SK-N-SH (cell line): Measurements from ENCODE around the gene PTK6. TPM values are rescaled to one million over a fixed set of nuclear protein-coding genes. Genes with fewer than 3 reads are reported as not detected.

Source experiments
- CTCF ChIA-PET: fragments of 300-600, 350-600 bp; formaldehyde crosslinking; extraction: SDS; loops from one replicate; lab custom pipeline; 2021; lab: Yijun Ruan, JAX
- POLR2A ChIA-PET: fragments of 350-600 bp; sonication (Branson Sonifier 250); formaldehyde crosslinking; extraction: SDS; loops from one replicate; lab custom pipeline; 2020; ENCODE audit warnings: antibody characterized with exemption, inconsistent platforms; lab: Yijun Ruan, JAX
- DNase-seq: peaks from one replicate; pipeline ENCODE4 v3.0.0; 2012
- H2AFZ ChIP-seq: fragments of 200-600 bp; sonication (generic); 2 replicates; pipeline ENCODE4 v1.8.1; 2016; ENCODE audit warnings: antibody characterized with exemption, mild to moderate bottlenecking, low read depth
- H3F3A ChIP-seq: fragments of 200-600 bp; sonication (generic); replicated peaks from 2 replicates; pipeline ENCODE3; 2016; ENCODE audit warnings: antibody characterized with exemption, mild to moderate bottlenecking; ENCODE audit not compliant: insufficient read depth
- H3K27ac ChIP-seq, 2 experiments: fragments of 200-500 bp in 1 of 2; fragments of 200-600 bp in 1 of 2; sonication (Bioruptor generic) in 1 of 2; sonication (generic), shearing (Covaris generic) in 1 of 2; 2 replicates each; pipeline versions ENCODE4 v1.5.1 to v1.6.1; 2014 to 2016; ENCODE audit warnings: low read depth in 2 of 2, inconsistent platforms in 1 of 2, low read length in 1 of 2, mild to moderate bottlenecking in 1 of 2, mixed read lengths in 1 of 2
- H3K27me3 ChIP-seq: fragments of 200-600 bp; sonication (generic), shearing (Covaris generic); 2 replicates; pipeline ENCODE4 v1.6.1; 2016; ENCODE audit warnings: mixed run types; ENCODE audit not compliant: insufficient read depth
- H3K36me3 ChIP-seq, 2 experiments: fragments of 200-500 bp in 1 of 2; fragments of 200-600 bp in 1 of 2; sonication (Bioruptor generic) in 1 of 2; sonication (generic) in 1 of 2; replicated peaks in 1 of 2; 2 replicates each; pipeline versions ENCODE3 to v1.5.1; 2014 to 2016; ENCODE audit warnings: low read length in 1 of 2, mild to moderate bottlenecking in 1 of 2; ENCODE audit not compliant: insufficient read depth in 2 of 2, control insufficient read depth in 1 of 2
- H3K4me1 ChIP-seq, 2 experiments: fragments of 200-500 bp in 1 of 2; fragments of 200-600 bp in 1 of 2; sonication (Bioruptor generic) in 1 of 2; sonication (generic), shearing (Covaris generic) in 1 of 2; 2 replicates each; pipeline versions ENCODE4 v1.5.1 to v1.6.1; 2014 to 2016; ENCODE audit warnings: low read depth in 1 of 2, low read length in 1 of 2, mixed run types in 1 of 2; ENCODE audit not compliant: insufficient read depth in 2 of 2, control insufficient read depth in 1 of 2
- H3K4me2 ChIP-seq: fragments of 200-600 bp; sonication (generic), shearing (Covaris generic); 2 replicates; pipeline ENCODE4 v1.6.1; 2017; ENCODE audit warnings: mixed run types
- H3K4me3 ChIP-seq, 2 experiments: fragments of 200-500 bp in 1 of 2; fragments of 200-600 bp in 1 of 2; sonication (Bioruptor generic) in 1 of 2; sonication (generic), shearing (Covaris generic) in 1 of 2; 2 replicates each; pipeline versions ENCODE4 v1.5.1 to v1.8.1; 2014 to 2016; ENCODE audit warnings: low read depth in 2 of 2, inconsistent platforms in 1 of 2, low read length in 1 of 2, mild to moderate bottlenecking in 1 of 2, mixed read lengths in 1 of 2, moderate library complexity in 1 of 2
- H3K79me2 ChIP-seq: fragments of 200-600 bp; sonication (generic); 2 replicates; pipeline ENCODE4 v1.8.1; 2017; ENCODE audit warnings: mild to moderate bottlenecking; ENCODE audit not compliant: insufficient read depth
- H3K9ac ChIP-seq: fragments of 200-600 bp; sonication (generic); 2 replicates; pipeline ENCODE4 v1.6.1; 2017; ENCODE audit warnings: mixed run types
- H3K9me2 ChIP-seq: fragments of 200-600 bp; sonication (generic); 2 replicates; pipeline ENCODE4 v1.6.1; 2017; ENCODE audit warnings: mixed run types
- H3K9me3 ChIP-seq: fragments of 200-600 bp; sonication (generic); 2 replicates; pipeline ENCODE4 v1.6.1; 2017; ENCODE audit warnings: mixed run types, mild to moderate bottlenecking, moderate library complexity
- H4K20me1 ChIP-seq: fragments of 200-600 bp; sonication (generic); 2 replicates; pipeline ENCODE4 v1.6.1; 2017; ENCODE audit warnings: mild to moderate bottlenecking, mixed run types; ENCODE audit not compliant: insufficient read depth
- ELF1 ChIP-seq: IDR thresholded peaks from 2 replicates; pipeline ENCODE4 v1.4.0; 2012
- EZH2phosphoT487 ChIP-seq: fragments of 200-600 bp; sonication (generic); IDR thresholded peaks from 2 replicates; pipeline ENCODE4 v1.6.1; 2017; ENCODE audit warnings: low read depth, mixed run types, mild to moderate bottlenecking, antibody characterized with exemption, moderate library complexity, borderline replicate concordance
- FOXJ3 ChIP-seq: sonication (generic); formaldehyde crosslinking; IDR thresholded peaks from 2 replicates; pipeline ENCODE4 v1.5.1; 2020; ENCODE audit warnings: mild to moderate bottlenecking, missing genetic modification reagents
- GATA2 ChIP-seq: sonication (generic); formaldehyde crosslinking; IDR thresholded peaks from 2 replicates; pipeline ENCODE4 v1.5.0; 2020; ENCODE audit warnings: mild to moderate bottlenecking, missing genetic modification reagents
- JUND ChIP-seq: IDR thresholded peaks from 2 replicates; pipeline ENCODE4 v1.4.0; 2012
- MEF2A ChIP-seq: IDR thresholded peaks from 2 replicates; pipeline ENCODE4 v1.4.0; 2012; ENCODE audit warnings: low read depth, borderline replicate concordance
- POLR2AphosphoS5 ChIP-seq: IDR thresholded peaks from 2 replicates; pipeline ENCODE4 v1.6.1; 2012; ENCODE audit warnings: low read depth, low read length
- RAD21 ChIP-seq: IDR thresholded peaks from 2 replicates; pipeline ENCODE4 v1.6.1; 2012; ENCODE audit warnings: mild to moderate bottlenecking, low read length
- RXRA ChIP-seq: IDR thresholded peaks from 2 replicates; pipeline ENCODE4 v1.4.0; 2012; ENCODE audit warnings: low read depth, mild to moderate bottlenecking, borderline replicate concordance
- TAF1 ChIP-seq: IDR thresholded peaks from 2 replicates; pipeline ENCODE4 v1.6.1; 2012; ENCODE audit warnings: low read depth, mild to moderate bottlenecking, low read length, moderate library complexity, borderline replicate concordance
- TCF12 ChIP-seq: IDR thresholded peaks from 2 replicates; pipeline ENCODE4 v1.4.0; 2012
- YY1 ChIP-seq: IDR thresholded peaks from 2 replicates; pipeline ENCODE4 v1.4.0; 2012; ENCODE audit warnings: low read depth, mild to moderate bottlenecking
- WGBS: methylation state at CpG from one replicate; pipeline ENCODE4 v1.1.6; 2017; ENCODE audit warnings: low lambda C conversion rate; 5-methylcytosine and 5-hydroxymethylcytosine counted together
- polyA plus RNA-seq, 3 experiments: library from polyadenylated mRNA; depleted of rRNA; stranded (reverse); fragments of >200 nt; gene quantifications; 2 replicates each; pipeline ENCODE4 v1.2.3, GENCODE V29; 2012
- TF ChIP-seq, protein P1 (sequence below): fragments of 150-350 bp; IDR thresholded peaks from 2 replicates; pipeline ENCODE4 v1.6.1; 2016; ENCODE audit warnings: mild to moderate bottlenecking, low read depth, low read length

Gene PTK6
- polyA plus RNA-seq, 1 of the 3 experiments (the other 2 are of a cell fraction): 0.07 TPM

GRCh38 chr20:63509088-63509564 lies 28.1 kb downstream of the PTK6 start:
- Histone ChIP-seq H3K4me3 (no peak overlapping the region), H3K9me3 (no peaks in the 10 kb centered on the region), H4K20me1 (no peaks in the 10 kb centered on the region), H3K36me3 (no peaks in the 10 kb centered on the region), H3K4me1 (no peaks in the 10 kb centered on the region), H2AFZ (no peak overlapping the region), H3K79me2 (no peaks in the 10 kb centered on the region), H3F3A (no peaks in the 10 kb centered on the region), H3K4me2 (no peak overlapping the region), H3K9me2 (no peaks in the 10 kb centered on the region), H3K27ac (no peak overlapping the region), H3K9ac (no peak overlapping the region), H3K27me3 (no peaks in the 10 kb centered on the region)
- TF ChIP-seq TAF1 (no peak), EZH2phosphoT487 (no peak), MEF2A (no peak), YY1 (no peak), POLR2AphosphoS5 (no peak)
- POLR2A ChIA-PET: no interaction called here
- WGBS: 74% methylated on average over 9 of the region's 9 CpGs
- DNase-seq: no peak
- CTCF ChIA-PET: interaction anchor here (2.0 kb wide), 2 partner anchors 12 to 13 kb away, joined by 5 to 9 read pairs; partner anchors contain the start of gene PPDPF

DNA sequence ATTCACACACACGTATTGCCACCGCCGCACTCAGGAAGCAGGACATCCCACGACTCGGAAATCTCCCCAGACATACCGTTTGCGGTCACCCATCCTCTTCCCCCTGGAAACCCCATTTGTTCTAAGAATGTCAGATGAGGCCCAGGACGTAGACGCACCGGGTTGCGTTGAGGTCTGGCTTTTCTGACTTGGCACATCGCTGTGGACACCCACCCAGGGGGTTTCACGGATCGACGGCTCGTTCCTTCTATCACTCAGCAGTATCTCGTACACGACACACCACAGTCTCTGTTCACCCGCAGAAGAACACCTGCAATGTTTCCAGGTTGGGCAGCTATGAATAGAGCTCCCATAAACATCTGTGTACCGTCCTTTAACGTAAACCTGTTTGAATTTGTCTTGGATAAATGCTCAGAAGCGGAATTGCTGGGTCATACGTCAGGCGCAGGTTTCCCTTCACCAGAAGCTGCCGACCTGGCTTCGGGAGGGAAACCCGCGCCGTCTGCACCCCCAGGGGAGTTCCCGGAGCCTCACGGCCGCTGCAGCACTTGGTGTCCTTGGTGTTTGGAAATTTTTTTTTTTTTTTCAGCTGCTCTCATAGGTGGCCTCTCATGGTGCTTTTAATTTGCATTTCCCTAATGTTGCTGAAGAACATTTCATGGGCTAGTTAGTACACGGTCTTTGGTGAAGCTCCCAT lies 29.0 kb downstream of the PTK6 start:
- peaks cover 0 to 4% of the 10 kb centered on the region in 2 experiments; a peak in 1 of 4 replicates for H3K4me1 ChIP-seq
- H3K27ac ChIP-seq: no peak overlapping the region
- no peaks in the 10 kb centered on the region for H3K9me2 ChIP-seq
- TF ChIP-seq TCF12 (no peak), RAD21 (no peak), YY1 (no peak), FOXJ3 (CRISPR knock-in tag) (no peak), JUND (no peak), RXRA (no peak), ELF1 (no peak), GATA2 (CRISPR knock-in tag) (no peak)
- TF ChIP-seq, protein P1, sequence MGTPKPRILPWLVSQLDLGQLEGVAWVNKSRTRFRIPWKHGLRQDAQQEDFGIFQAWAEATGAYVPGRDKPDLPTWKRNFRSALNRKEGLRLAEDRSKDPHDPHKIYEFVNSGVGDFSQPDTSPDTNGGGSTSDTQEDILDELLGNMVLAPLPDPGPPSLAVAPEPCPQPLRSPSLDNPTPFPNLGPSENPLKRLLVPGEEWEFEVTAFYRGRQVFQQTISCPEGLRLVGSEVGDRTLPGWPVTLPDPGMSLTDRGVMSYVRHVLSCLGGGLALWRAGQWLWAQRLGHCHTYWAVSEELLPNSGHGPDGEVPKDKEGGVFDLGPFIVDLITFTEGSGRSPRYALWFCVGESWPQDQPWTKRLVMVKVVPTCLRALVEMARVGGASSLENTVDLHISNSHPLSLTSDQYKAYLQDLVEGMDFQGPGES: no peak
- TF ChIP-seq, all 33 proteins: peak for 0
- no peaks in the 10 kb centered on the region for H3K27me3 ChIP-seq
- no peak for DNase-seq
- no peak overlapping the region for H3K4me2 ChIP-seq
- no peaks in the 10 kb centered on the region for H3K36me3 ChIP-seq
- ChIA-PET POLR2A (no interaction called here), CTCF (interaction anchor here (0.6 to 2.0 kb wide), 3 partner anchors 8 to 13 kb away, joined by 3 to 9 read pairs (median 5); partner anchors contain the start of gene PPDPF)
- H3K9me3 ChIP-seq: no peaks in the 10 kb centered on the region
- 86% methylated on average over 32 of the region's 33 CpGs for WGBS
- no peaks in the 10 kb centered on the region for H3F3A ChIP-seq
- no peak overlapping the region for H3K4me3 ChIP-seq
- no peaks in the 10 kb centered on the region for H4K20me1 ChIP-seq
- H2AFZ ChIP-seq: no peak overlapping the region
- no peak overlapping the region for H3K9ac ChIP-seq
- no peaks in the 10 kb centered on the region for H3K79me2 ChIP-seq
